ENCODE results near the gene CFAP99. TPM values are rescaled to one million over a fixed set of nuclear protein-coding genes. Genes with fewer than 3 reads are reported as not detected.

The CFAP99 gene
- polyA plus RNA-seq, 1 donor (not counting 4 experiments of a cell fraction or from before 2014, with no cell fraction given) = not detected

- H3K36me3 ChIP-seq (ENCODE audit: control insufficient read depth in 2 of 2, extremely low read depth in 1 of 2, insufficient read depth in 2 of 2, low read length in 2 of 2) = no peaks in the 10 kb centered on the region
Measured at GRCh38 chr4:2421928-2422327, 3.2 kb downstream of the CFAP99 start.

GRCh38 chr4:2423066-2423465 lies 4.3 kb downstream of the CFAP99 start:
- H3K27ac ChIP-seq (ENCODE audit: control insufficient read depth, insufficient read depth, low read length) = no peak overlapping the region
- H3K4me3 ChIP-seq (ENCODE audit: control insufficient read depth in 2 of 3, extremely low read depth in 1 of 3, insufficient read depth in 2 of 3, low read depth in 1 of 3, low read length in 3 of 3) = no peak overlapping the region
- dilution Hi-C loops (cut with MboI; ENCODE audit: extremely low pct_ligation_motif_present, low sequenced_read_pairs) = no loop called here
- H3K9ac ChIP-seq (ENCODE audit: control insufficient read depth, extremely low read depth, insufficient read depth, low read length) = no peak overlapping the region
- no peaks in the 10 kb centered on the region for H4K20me1 ChIP-seq (ENCODE audit: control insufficient read depth, extremely low read depth, insufficient read depth, low read length)
- H3K27me3 ChIP-seq (ENCODE audit: control insufficient read depth, extremely low read depth, insufficient read depth, low read length) = peaks cover 40% of the 10 kb centered on the region
- peaks cover 3% of the 10 kb centered on the region for H3K4me1 ChIP-seq (ENCODE audit: control insufficient read depth, extremely low read depth, insufficient read depth, low read length)
- DNase-seq (ENCODE audit: low read depth, low spot score) = no peak
- no peak for FAIRE-seq
- no peak overlapping the region for H2AFZ ChIP-seq (ENCODE audit: control insufficient read depth, low read length)
- no peaks in the 10 kb centered on the region for H3K36me3 ChIP-seq (ENCODE audit: control insufficient read depth in 2 of 2, extremely low read depth in 1 of 2, insufficient read depth in 2 of 2, low read length in 2 of 2)
- H3K9me1 ChIP-seq (ENCODE audit: control insufficient read depth, extremely low read depth, insufficient read depth, low read length) = no peaks in the 10 kb centered on the region
- no peak overlapping the region for H3K4me2 ChIP-seq (ENCODE audit: control insufficient read depth, extremely low read depth, insufficient read depth, low read depth, low read length)
- H3K79me2 ChIP-seq (ENCODE audit: control insufficient read depth, insufficient read depth, low read length) = no peaks in the 10 kb centered on the region
- TF ChIP-seq CTCF (optimal IDR thresholded peaks at IDR 0.05 in 1 of 3, IDR thresholded peaks at IDR 0.05 in 1 of 3, conservative IDR thresholded peaks at IDR 0.05 in 1 of 3; ENCODE audit: extremely low read depth in 1 of 3, insufficient read depth in 2 of 3, low read length in 3 of 3) (no peak), EZH2 (IDR thresholded peaks at IDR 0.05; ENCODE audit: low read length) (no peak)
- no peaks in the 10 kb centered on the region for H3K9me3 ChIP-seq (ENCODE audit: control insufficient read depth, low read depth, low read length)

More at GRCh38 chr4:2421928-2422327, 3.2 kb downstream of the CFAP99 start:
- H3K79me2 ChIP-seq (ENCODE audit: control insufficient read depth, insufficient read depth, low read length) = no peaks in the 10 kb centered on the region
- DNase-seq (ENCODE audit: low read depth, low spot score) = no peak
- H3K4me3 ChIP-seq (ENCODE audit: control insufficient read depth in 2 of 3, extremely low read depth in 1 of 3, insufficient read depth in 2 of 3, low read depth in 1 of 3, low read length in 3 of 3) = no peak overlapping the region
- H3K4me1 ChIP-seq (ENCODE audit: control insufficient read depth, extremely low read depth, insufficient read depth, low read length) = peaks cover 10% of the 10 kb centered on the region
- no peak overlapping the region for H3K27ac ChIP-seq (ENCODE audit: control insufficient read depth, insufficient read depth, low read length)
- FAIRE-seq = no peak
- TF ChIP-seq EZH2 (IDR thresholded peaks at IDR 0.05; ENCODE audit: low read length) (no peak), CTCF (optimal IDR thresholded peaks at IDR 0.05 in 1 of 3, IDR thresholded peaks at IDR 0.05 in 1 of 3, conservative IDR thresholded peaks at IDR 0.05 in 1 of 3; ENCODE audit: extremely low read depth in 1 of 3, insufficient read depth in 2 of 3, low read length in 3 of 3) (no peak)
- dilution Hi-C loops (cut with MboI; ENCODE audit: extremely low pct_ligation_motif_present, low sequenced_read_pairs) = no loop called here
- H3K9me3 ChIP-seq (ENCODE audit: control insufficient read depth, low read depth, low read length) = no peaks in the 10 kb centered on the region
- H3K27me3 ChIP-seq (ENCODE audit: control insufficient read depth, extremely low read depth, insufficient read depth, low read length) = peaks cover 49% of the 10 kb centered on the region
- H4K20me1 ChIP-seq (ENCODE audit: control insufficient read depth, extremely low read depth, insufficient read depth, low read length) = no peaks in the 10 kb centered on the region
- no peak overlapping the region for H3K4me2 ChIP-seq (ENCODE audit: control insufficient read depth, extremely low read depth, insufficient read depth, low read depth, low read length)
- H3K9ac ChIP-seq (ENCODE audit: control insufficient read depth, extremely low read depth, insufficient read depth, low read length) = no peak overlapping the region
- no peak overlapping the region for H2AFZ ChIP-seq (ENCODE audit: control insufficient read depth, low read length)
- no peaks in the 10 kb centered on the region for H3K9me1 ChIP-seq (ENCODE audit: control insufficient read depth, extremely low read depth, insufficient read depth, low read length)

Data from keratinocyte (primary cell).